ENCODE data around the gene DOCK10. TPM values are rescaled to one million over a fixed set of nuclear protein-coding genes. Genes with fewer than 3 reads are reported as not detected.

Gene DOCK10
- total RNA-seq, 1 donor, result 20.7 TPM

GRCh38 chr2:224722250-224722649, 320.0 kb downstream of the DOCK10 start:
- TF ChIP-seq, protein P1, sequence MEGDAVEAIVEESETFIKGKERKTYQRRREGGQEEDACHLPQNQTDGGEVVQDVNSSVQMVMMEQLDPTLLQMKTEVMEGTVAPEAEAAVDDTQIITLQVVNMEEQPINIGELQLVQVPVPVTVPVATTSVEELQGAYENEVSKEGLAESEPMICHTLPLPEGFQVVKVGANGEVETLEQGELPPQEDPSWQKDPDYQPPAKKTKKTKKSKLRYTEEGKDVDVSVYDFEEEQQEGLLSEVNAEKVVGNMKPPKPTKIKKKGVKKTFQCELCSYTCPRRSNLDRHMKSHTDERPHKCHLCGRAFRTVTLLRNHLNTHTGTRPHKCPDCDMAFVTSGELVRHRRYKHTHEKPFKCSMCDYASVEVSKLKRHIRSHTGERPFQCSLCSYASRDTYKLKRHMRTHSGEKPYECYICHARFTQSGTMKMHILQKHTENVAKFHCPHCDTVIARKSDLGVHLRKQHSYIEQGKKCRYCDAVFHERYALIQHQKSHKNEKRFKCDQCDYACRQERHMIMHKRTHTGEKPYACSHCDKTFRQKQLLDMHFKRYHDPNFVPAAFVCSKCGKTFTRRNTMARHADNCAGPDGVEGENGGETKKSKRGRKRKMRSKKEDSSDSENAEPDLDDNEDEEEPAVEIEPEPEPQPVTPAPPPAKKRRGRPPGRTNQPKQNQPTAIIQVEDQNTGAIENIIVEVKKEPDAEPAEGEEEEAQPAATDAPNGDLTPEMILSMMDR (IDR thresholded peaks at IDR 0.05; ENCODE audit: insufficient read depth, low read depth, low read length), result no peak
- no peak overlapping the region for H3K4me3 ChIP-seq (ENCODE audit: low read depth, low read length)
- peak; percentile 7 for DNase-seq (ENCODE audit: low read depth)

DNA sequence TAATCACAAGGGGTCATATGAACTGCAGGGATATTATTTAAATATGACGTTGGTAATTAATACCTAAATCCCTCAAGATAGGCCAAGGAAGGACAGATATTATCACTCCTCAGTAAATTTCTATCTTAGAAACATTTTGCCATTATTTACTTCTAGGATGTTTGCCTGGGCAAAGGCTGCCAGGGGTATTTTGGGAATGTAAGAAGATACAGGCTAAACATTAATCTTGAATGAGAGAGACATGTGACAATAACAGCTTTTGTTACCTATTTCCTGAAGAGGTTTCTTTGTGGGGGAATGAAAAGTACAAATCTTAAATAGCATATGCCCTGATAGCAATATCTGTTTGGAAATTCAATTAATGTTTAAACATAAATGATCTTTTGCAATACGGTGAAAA, 325.3 kb downstream of the DOCK10 start:
- no peak overlapping the region for H3K4me3 ChIP-seq (ENCODE audit: low read depth, low read length)
- DNase-seq (ENCODE audit: low read depth), result no peak
- TF ChIP-seq, protein P1 (IDR thresholded peaks at IDR 0.05; ENCODE audit: insufficient read depth, low read depth, low read length), result no peak

DNA sequence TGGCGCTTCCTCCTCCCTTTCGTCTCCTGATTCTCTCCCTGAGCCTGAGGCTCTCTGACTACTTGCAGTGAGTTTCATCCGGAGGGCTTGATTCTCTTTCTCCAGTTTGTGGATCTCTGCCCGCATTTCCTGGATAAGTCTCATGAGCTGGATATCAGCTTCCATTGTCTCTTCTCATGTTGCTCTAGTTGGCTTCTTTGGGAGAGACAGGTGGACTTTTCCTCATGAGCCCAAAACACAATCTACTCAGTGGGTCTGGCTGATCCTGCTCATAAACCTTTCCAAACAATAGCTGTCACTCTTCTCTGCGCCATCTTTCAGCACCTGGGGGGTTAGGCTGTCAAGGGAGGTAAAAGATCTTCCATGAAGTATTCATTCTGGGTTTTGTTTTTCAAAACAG, 326.1 kb downstream of the DOCK10 start, which contains the start of gene CCDC195:
TSS of gene CCDC195 (minus strand) at position 165 of the 400 bp plus-strand sequence. CDS start at position 165, 0 bp downstream.
- H3K4me3 ChIP-seq (ENCODE audit: low read depth, low read length), result no peak within 1 kb of the TSS
- TF ChIP-seq, protein P1 (IDR thresholded peaks at IDR 0.05; ENCODE audit: insufficient read depth, low read depth, low read length), result no peak
- no peak for DNase-seq (ENCODE audit: low read depth)

Small RNA genes within 50 kb of the gene (small RNA-seq; reads per million reads assigned to genes)
- not detected for gene MIR4439
